MCF 10A (cell line): ENCODE measurements around the gene HIVEP2. TPM values are rescaled to one million over a fixed set of nuclear protein-coding genes. Genes with fewer than 3 reads are reported as not detected.

Experiments used
- BruUV-seq: library from RNA; stranded (reverse); fragments of 400-500 nt; replicated peaks from 2 replicates; lab custom pipeline; 2021; lab: Mats Ljungman, UMichigan
- CTCF ChIA-PET: fragments of 300-600 bp; sonication (Branson Sonifier 250); formaldehyde crosslinking; extraction: SDS; loops from one replicate; lab custom pipeline; 2021; ENCODE audit warnings: antibody characterized with exemption, inconsistent platforms; lab: Yijun Ruan, JAX
- POLR2A ChIA-PET: fragments of 300-600, 350-650 bp; sonication (Branson Sonifier 250); formaldehyde crosslinking; extraction: SDS; loops from one replicate; lab custom pipeline; 2020; ENCODE audit warnings: antibody characterized with exemption, inconsistent platforms; lab: Yijun Ruan, JAX
- DNase-seq: peaks from one replicate; pipeline ENCODE4 v3.0.0-alpha.2; 2018; ENCODE audit not compliant: unreplicated experiment
- H3K27ac Mint-ChIP-seq: one replicate; pipeline ENCODE4 v1.8.0; 2022; ENCODE audit warnings: mild to moderate bottlenecking, low read depth, mixed read lengths; ENCODE audit not compliant: unreplicated experiment
- H3K27me3 Mint-ChIP-seq: one replicate; pipeline ENCODE4 v1.8.0; 2022; ENCODE audit warnings: mixed read lengths; ENCODE audit not compliant: insufficient read depth, unreplicated experiment
- H3K36me3 Mint-ChIP-seq: one replicate; pipeline ENCODE4 v1.8.0; 2022; ENCODE audit warnings: mild to moderate bottlenecking, moderate library complexity, mixed read lengths; ENCODE audit not compliant: insufficient read depth, unreplicated experiment
- H3K4me1 Mint-ChIP-seq: one replicate; pipeline ENCODE4 v1.8.0; 2022; ENCODE audit warnings: mixed read lengths; ENCODE audit not compliant: insufficient read depth, unreplicated experiment
- H3K4me3 Mint-ChIP-seq: one replicate; pipeline ENCODE4 v1.8.0; 2022; ENCODE audit warnings: mild to moderate bottlenecking, moderate library complexity, mixed read lengths; ENCODE audit not compliant: unreplicated experiment
- H3K9me3 Mint-ChIP-seq: one replicate; pipeline ENCODE4 v1.8.0; 2022; ENCODE audit warnings: mixed read lengths; ENCODE audit not compliant: unreplicated experiment
- intact Hi-C: fragments of 100-400 bp; cut with micrococcal nuclease; formaldehyde crosslinking; loops from 2 replicates; pipeline ENCODE4 v1.14.1; 2022
- total RNA-seq: library from RNA; stranded (reverse); gene quantifications from 2 replicates; pipeline ENCODE4 v1.2.3, GENCODE V29; 2022
- TF ChIP-seq, protein P1 (sequence below): fragments of 200-600 bp; IDR thresholded peaks from one replicate; pipeline ENCODE4 v1.8.0; 2022; ENCODE audit warnings: antibody characterized with exemption, mild to moderate bottlenecking; ENCODE audit not compliant: unreplicated experiment

HIVEP2 gene
- total RNA-seq, 1 experiment from 2014 or later: 23.6 TPM

DNA sequence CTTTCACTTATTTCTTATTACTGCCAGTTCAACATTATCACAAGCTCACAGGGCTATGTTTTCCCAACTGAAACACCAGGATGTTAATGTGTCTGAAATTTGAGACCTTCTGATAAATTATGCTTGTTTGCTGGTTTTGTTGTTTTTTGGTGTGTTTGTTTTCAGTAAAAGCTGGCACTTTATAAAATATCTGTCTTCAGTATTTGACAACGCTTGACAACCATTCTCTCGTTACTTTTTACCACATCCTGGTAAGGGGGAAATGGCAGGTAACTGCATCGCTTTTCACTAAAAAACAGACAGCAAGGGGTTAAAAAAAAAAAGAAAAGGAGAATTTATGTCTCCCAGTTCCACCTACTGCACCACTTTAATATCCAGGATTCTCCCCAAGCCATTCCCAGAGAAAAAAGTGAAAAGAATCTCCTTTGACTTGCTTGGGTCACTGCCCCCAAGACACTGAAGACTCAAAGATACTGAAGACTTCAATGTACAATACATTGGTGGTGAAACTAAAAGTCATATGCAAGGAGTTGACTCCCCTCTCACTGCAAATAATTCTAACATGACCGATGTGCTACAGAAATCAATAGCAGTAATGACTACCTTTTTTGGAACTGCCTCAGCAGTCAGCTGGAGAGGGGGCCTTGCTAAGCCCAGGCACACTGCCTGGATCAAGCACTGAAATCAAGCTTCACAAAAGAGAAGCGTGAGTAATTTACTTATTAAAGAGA, 88.9 kb downstream of the HIVEP2 start:
- intact Hi-C loops: no loop called here
- Mint-ChIP-seq H3K27ac (no peak overlapping the region), H3K36me3 (peaks cover 15% of the 10 kb centered on the region), H3K9me3 (no peaks in the 10 kb centered on the region), H3K4me3 (no peak overlapping the region), H3K27me3 (no peaks in the 10 kb centered on the region), H3K4me1 (peaks cover 23% of the 10 kb centered on the region)
- CTCF ChIA-PET: interaction anchor here (0.7 kb wide), 1 partner anchor 1203 kb away, joined by 3 read pairs; no protein-coding TSS in a partner anchor
- TF ChIP-seq, protein P1, sequence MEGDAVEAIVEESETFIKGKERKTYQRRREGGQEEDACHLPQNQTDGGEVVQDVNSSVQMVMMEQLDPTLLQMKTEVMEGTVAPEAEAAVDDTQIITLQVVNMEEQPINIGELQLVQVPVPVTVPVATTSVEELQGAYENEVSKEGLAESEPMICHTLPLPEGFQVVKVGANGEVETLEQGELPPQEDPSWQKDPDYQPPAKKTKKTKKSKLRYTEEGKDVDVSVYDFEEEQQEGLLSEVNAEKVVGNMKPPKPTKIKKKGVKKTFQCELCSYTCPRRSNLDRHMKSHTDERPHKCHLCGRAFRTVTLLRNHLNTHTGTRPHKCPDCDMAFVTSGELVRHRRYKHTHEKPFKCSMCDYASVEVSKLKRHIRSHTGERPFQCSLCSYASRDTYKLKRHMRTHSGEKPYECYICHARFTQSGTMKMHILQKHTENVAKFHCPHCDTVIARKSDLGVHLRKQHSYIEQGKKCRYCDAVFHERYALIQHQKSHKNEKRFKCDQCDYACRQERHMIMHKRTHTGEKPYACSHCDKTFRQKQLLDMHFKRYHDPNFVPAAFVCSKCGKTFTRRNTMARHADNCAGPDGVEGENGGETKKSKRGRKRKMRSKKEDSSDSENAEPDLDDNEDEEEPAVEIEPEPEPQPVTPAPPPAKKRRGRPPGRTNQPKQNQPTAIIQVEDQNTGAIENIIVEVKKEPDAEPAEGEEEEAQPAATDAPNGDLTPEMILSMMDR: no peak
- no TSS peak for BruUV-seq
- DNase-seq: no peak
- POLR2A ChIA-PET: interaction anchor here (0.8 to 1.2 kb wide), 2 partner anchors 9 to 10 kb away, joined by 3 read pairs; no protein-coding TSS in a partner anchor

- Mint-ChIP-seq H3K4me1 (peaks cover 27% of the 10 kb centered on the region), H3K27me3 (no peaks in the 10 kb centered on the region), H3K9me3 (no peaks in the 10 kb centered on the region), H3K4me3 (no peak overlapping the region), H3K36me3 (peaks cover 15% of the 10 kb centered on the region), H3K27ac (no peak overlapping the region)
- TF ChIP-seq, protein P1: no peak
- intact Hi-C loops: no loop called here
- DNase-seq: no peak
- ChIA-PET POLR2A (interaction anchor here (1.0 to 1.1 kb wide), 2 partner anchors 9 to 11 kb away, joined by 3 to 5 read pairs; no protein-coding TSS in a partner anchor), CTCF (no interaction called here)
- no TSS peak for BruUV-seq
These were observed 90.1 kb downstream of the HIVEP2 start for GRCh38 chr6:142854589-142855488.

DNA sequence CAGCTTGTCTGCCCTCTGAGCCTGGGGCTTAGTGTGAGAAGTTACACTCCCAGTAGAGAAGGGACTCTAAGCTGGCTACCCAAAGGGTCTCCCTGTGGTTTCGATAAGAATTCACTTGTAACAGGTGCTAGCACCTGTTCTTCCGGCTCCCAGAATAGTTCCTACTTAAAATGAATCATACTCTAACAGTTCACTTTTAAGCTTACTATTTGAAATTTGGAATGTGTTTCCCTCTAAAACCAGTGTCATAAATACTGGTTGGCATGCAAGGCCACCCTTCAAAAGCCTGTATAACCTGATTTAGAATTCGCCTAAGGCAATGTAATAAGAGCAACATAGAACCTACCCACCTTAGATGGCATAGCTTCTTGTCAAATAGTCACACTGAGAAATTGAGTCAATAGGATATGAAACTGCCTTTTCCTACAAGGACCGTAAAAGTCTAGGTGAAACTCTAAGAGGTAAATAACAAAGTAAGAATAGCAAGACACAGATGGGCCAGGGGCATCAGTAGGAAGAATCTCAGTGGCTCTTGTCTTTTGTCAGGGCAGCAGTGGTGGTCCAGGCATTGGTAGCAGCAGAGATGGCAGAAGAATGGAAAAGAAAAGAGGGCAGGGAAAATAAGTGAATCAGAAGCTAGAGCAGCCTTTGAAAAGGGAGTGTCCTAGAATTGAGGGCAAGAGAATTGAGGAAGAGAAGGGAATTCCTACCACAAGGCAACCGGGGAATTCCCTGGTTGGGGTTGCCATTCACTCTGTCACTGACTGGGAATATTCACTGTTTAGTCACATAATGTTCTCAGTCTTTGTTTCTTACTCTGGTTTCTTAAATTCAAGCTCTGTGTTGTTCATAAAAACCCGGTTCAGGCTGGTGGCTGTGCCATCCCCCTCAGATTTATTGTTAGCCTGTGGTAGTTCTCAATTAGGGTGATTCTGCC, 91.5 kb downstream of the HIVEP2 start:
- no peaks in the 10 kb centered on the region for H3K27me3 Mint-ChIP-seq
- TF ChIP-seq, protein P1: no peak
- H3K4me3 Mint-ChIP-seq: no peak overlapping the region
- BruUV-seq: no TSS peak
- intact Hi-C loops: no loop called here
- H3K4me1 Mint-ChIP-seq: peaks cover 37% of the 10 kb centered on the region
- peaks cover 8% of the 10 kb centered on the region for H3K36me3 Mint-ChIP-seq
- peak; percentile 35 for DNase-seq
- ChIA-PET POLR2A (interaction anchor here (0.7 to 1.2 kb wide), 3 partner anchors 20 to 48 kb away, joined by 3 to 4 read pairs (median 3); no protein-coding TSS in a partner anchor), CTCF (interaction anchor here (0.5 to 1.0 kb wide), 4 partner anchors 86 to 685 kb away, joined by 3 read pairs; no protein-coding TSS in a partner anchor)
- no peaks in the 10 kb centered on the region for H3K9me3 Mint-ChIP-seq
- H3K27ac Mint-ChIP-seq: peak overlapping the region; percentile 1
